GM19395 (cell line): ENCODE results near the gene SLC44A2.

Experiments
- ATAC-seq: cut with Tn5 transposase; IDR thresholded peaks from one replicate; pipeline ENCODE4 v1.9.1; 2021; ENCODE audit warnings: mild to moderate bottlenecking, moderate library complexity; ENCODE audit not compliant: unreplicated experiment

Gene SLC44A2

DNA sequence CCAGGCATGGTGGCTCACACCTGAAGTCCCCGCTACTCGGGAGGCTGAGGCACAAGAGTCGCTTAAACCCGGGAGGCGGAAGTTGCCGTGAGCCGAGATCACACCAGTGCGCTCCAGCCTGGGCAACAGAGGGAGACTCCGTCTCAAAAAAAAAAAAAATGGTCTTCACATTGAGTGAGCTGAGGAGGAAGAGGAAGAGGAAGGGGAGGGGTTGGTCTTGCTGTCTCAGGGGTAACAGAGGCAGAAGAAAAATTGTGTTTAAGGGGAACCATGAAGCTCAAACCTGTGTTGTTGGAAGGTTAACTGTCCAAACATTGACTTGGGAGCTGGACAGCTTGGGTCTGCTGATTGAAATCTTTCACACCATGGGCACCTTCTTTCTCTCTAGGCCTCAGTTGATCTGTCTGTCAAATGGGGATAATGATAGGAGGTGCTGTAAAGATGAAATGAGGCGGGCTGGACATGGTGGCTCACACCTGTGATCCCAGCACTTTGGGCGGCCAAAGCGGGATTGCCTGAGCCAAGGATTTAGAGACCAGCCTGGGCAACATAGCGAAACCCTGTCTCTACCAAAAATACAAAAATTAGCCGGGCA is 9.8 kb upstream of the SLC44A2 start:
- ATAC-seq, result no peak

DNA sequence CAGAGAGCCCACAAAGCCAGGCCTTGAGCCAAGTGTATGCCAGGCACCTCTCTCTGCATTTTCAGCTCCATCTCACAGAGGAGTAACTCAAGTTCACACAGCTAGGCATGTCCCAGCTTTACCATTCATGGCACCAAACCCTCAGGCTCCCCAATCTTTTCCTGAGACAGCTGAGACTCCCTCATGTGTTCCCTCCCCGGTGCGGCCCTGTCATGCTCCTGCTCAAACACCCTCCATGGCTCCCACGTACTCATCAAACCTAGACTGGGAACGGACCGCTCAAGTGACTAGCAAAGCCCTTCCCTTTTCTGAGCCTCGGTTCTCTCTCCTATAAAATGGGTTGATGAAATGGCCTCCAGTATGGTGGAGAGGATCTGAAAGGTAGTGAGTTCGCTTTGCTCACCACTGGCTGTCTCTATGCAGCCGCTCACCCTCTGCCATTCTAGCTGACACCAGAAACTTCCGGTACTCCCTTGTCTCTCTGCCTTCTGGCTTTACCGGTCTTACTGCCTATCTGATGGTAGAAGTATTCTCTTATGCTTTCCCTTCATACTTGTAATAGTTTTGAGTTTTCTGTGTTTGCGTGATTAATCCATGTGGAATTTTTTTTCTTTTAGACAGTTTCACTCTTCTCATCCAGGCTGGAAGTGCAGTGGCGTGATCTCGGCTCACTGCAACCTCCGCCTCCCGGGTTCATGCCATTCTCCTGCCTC is 7.8 kb upstream of the SLC44A2 start:
- no peak for ATAC-seq

- ATAC-seq, result no peak
Measured at GRCh38 chr19:10618846-10619245, 6.5 kb upstream of the SLC44A2 start.

DNA sequence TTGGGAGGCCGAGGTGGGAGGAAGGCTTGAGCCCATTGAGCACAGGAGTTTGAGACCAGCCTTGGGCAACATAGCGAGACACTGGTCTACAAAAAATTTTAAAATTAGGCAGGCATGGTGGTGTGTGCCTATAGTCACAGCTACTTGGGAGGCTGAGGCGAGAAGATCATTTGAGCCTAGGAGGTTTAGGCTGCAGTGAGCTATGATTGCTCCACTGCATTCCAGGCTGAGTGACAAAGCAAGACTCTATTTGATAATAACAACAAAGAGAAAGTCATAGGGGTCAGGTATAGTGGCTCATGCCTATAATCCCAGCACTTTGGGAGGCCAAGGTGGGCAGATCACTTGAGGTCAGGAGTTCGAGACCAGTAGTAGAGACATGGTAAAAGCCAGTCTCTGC is 4.6 kb upstream of the SLC44A2 start:
- ATAC-seq, result no peak

DNA sequence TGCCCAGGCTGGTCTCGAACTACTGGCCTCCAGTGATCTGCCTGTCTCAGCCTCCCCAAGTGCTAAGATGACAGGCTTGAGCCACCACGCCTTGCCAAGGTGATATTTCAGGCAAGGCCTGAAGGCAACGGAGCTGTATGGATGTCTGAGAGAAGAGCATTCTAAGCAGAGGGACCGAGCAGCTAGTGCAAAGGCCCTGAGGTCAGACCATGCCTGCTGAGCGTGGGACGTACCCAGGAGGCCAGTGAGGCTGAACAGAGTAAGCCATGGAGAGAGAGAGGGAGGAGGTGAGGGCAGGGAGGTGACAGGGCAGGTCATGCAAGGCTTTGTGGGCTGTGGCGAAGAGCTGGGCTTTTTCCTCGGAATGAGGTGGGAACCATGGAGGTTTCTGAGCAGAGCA is 3.4 kb upstream of the SLC44A2 start:
- ATAC-seq, result no peak

GRCh38 chr19:10624585-10624984 is 768 bp upstream of the SLC44A2 start:
- no peak for ATAC-seq

DNA sequence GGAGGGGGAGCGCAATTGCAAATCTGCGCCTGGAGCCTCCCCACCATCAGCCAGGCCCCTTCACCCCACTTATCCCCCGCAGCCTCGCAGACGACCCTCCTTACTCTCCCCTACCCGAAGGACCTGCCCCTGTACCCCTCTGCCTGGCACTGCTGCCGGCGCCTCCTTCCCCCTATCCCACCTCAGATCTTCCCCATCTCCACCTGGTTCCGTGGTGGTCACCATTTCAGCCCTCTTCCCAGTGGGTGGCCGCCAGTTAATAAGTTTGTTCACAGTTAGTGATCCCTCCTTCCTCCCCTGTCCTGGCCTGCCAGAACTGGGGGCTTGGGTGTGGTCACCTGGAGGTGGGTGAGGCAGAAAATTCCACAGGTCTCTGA is 397 bp downstream of the SLC44A2 start:
- no peak for ATAC-seq

GRCh38 chr19:10631874-10632273 is 6.5 kb downstream of the SLC44A2 start:
- no peak for ATAC-seq

- no peak for ATAC-seq
Measured at GRCh38 chr19:10634430-10634829, 9.1 kb downstream of the SLC44A2 start.

DNA sequence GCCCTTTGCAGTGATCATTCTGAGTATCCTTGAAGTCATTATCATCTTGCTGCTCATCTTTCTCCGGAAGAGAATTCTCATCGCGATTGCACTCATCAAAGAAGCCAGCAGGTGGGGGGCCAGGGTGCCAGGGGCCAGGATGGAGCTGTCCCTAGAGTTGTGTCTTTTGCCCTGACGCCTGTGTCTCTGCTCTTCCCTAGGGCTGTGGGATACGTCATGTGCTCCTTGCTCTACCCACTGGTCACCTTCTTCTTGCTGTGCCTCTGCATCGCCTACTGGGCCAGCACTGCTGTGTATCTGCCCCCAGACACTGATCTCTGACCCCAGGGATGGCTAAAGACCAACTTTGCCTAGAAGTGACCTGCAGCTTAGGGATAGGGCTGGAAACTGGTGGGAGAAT is 9.6 kb downstream of the SLC44A2 start:
- ATAC-seq, result no peak

- ATAC-seq, result no peak
Measured at GRCh38 chr19:10636304-10636972, 11.1 kb downstream of the SLC44A2 start.

DNA sequence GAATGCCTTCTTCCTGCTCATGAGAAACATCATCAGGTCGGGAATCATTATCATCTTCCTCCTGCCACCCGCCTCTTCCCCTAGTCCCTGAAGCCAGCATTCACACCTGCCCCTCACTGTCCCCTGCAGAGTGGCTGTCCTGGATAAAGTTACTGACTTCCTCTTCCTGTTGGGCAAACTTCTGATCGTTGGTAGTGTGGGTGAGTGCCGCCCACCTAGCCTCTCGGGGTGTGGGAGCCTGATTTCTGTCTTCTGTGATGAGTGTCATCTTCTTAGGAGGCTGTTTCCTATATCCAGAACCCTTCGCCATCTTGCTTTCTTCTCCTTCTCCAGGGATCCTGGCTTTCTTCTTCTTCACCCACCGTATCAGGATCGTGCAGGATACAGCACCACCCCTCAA is 12.5 kb downstream of the SLC44A2 start:
- no peak for ATAC-seq

DNA sequence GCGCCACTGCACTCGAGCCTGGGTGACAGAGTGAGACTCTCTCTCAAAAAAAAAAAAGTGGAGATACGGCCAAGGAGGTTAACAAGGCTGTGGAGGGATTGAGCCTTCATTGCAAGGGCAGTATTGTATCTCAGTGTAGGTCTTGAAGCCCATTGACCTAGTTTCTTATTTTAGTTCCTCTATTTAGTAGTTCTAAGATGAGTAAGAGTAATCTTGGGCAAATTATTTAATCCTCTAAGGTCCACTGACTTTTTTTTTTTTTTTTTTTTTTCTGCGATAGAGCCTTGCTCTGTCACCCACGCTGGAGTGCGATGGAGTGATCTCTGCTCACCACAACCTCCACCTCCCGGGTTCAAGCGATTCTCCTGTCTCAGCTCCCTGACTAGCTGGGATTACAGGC is 14.5 kb downstream of the SLC44A2 start:
- ATAC-seq, result no peak

DNA sequence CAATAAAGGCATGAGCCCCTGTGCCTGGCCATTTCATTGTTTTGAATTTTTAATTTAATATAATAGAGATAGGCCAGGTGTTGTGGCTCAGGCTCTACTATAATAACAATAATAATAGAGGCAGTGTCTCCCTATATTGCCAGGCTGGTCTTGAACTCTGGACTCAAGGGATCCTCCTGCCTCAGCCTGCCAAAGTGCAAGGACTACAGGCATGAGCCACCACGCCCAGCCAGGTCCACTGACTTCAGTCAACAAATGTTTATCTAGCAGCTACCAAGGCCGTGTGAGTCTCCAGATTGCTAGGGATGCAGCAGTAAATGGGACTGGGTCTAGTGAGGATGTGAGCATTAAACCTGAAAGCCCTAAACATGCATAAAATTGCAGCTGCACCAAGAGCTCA is 15.0 kb downstream of the SLC44A2 start:
- no peak for ATAC-seq

DNA sequence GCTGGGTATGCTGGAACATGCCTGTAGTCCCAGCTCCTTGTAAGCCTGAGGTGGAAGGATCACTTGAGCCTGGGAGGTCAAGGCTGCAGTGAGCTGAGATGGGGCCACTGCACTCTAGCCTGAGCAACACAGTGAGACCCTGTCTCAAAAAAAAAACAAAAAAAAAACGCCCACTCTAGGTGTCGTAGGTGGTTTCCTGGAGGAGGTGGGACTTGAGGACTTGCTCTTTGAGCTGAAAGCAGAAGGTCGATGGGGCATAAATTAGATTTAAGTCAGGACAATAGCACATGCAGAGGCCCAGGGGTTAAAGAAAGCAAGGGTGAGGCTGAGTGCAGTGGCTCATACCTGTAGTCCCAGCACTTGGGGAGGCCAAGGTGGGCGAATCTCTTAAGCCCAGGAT is 15.9 kb downstream of the SLC44A2 start:
- ATAC-seq, result no peak

DNA sequence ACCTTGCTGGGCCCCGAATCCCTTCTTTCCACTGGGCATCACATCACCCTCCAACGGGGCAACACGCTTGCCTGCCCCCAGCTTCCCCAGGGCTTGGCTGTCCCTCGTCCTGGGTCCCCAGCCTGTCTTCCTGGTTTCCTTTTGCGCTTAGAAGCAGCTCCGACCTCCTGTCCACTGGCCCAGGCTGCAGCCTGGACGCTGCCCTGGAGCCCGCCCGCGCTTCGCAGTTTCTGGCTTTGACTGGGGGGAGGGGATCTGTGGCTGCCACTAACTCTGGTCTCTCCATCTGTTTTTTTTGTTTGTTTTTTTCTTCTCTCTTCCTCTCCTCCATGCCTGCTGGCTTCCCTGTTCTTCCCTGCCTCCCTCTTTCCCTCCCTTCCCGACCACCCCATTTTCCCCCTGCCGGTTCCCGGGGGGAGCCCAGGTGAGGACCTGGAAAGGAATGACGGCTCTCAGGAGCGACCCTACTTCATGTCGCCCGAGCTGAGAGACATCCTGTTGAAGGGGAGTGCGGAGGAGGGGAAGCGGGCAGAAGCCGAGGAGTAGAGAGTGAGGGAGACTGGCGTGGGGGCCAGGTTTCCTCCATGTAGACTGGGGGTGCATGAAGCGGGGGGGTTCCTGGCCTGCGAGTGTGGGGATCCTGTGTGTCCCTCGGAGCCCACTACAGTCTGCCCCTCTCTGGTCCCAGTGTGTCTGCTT is 17.3 kb downstream of the SLC44A2 start:
- no peak for ATAC-seq

DNA sequence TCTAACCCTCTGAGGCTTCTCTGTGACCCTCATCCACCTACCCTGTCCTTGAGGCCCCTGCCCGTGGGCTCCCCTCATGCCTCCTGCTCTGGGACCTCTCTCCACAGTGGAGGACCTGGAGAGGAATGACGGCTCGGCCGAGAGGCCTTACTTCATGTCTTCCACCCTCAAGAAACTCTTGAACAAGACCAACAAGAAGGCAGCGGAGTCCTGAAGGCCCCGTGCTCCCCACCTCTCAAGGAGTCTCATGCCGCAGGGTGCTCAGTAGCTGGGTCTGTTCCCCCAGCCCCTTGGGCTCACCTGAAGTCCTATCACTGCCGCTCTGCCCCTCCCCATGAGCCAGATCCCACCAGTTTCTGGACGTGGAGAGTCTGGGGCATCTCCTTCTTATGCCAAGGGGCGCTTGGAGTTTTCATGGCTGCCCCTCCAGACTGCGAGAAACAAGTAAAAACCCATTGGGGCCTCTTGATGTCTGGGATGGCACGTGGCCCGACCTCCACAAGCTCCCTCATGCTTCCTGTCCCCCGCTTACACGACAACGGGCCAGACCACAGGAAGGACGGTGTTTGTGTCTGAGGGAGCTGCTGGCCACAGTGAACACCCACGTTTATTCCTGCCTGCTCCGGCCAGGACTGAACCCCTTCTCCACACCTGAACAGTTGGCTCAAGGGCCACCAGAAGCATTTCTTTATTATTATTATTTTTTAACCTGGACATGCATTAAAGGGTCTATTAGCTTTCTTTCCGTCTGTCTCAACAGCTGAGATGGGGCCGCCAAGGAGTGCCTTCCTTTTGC is 18.0 kb downstream of the SLC44A2 start:
- no peak for ATAC-seq

DNA sequence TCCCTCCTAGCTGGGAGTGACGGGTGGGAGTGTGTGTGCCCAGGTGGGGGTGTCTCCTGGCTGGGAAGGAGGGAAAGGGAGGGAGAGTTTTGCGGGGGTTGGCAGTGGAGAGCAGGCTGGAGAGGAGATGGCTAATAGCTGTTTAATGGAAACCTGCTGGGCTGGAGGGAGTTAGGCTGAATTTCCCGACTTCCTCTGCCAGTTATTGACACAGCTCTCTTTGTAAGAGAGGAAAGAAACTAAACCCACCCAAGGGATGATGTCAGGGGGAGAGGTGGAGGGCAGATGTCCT is 18.6 kb downstream of the SLC44A2 start:
- no peak for ATAC-seq

GRCh38 chr19:10644260-10645007 is 19.1 kb downstream of the SLC44A2 start:
- ATAC-seq, result no peak

- no peak for ATAC-seq
Measured at GRCh38 chr19:10646456-10647159, 21.3 kb downstream of the SLC44A2 start.
